ENCODE measurements around the gene STRIT1.
"Not testable (repeated sequence)": the region's sequence is repeated elsewhere in the genome, so short reads cannot be mapped to it uniquely, and the experiment has no call there.

Gene STRIT1

DNA sequence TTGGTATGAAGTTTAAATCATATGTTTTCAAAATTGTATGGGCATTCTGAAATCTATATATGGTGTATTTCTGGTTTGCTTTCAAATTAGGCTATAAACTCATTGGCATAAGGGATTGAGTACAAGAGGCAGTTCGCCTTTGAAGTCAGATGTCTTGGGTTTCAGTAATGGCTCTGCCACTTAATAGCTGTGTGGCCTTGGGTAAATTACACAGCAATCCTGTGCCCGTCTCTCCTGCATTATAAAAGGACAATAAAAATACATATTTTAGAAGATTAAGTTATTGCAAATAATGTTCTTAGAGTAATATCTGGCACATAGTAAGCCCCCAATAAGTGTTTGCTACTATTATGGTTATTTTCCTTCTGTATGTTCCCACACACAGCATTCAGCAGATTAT lies 20.4 kb upstream of the STRIT1 start:
- no peak for DNase-seq (ENCODE audit: low spot score)
- no peak for FAIRE-seq

DNA sequence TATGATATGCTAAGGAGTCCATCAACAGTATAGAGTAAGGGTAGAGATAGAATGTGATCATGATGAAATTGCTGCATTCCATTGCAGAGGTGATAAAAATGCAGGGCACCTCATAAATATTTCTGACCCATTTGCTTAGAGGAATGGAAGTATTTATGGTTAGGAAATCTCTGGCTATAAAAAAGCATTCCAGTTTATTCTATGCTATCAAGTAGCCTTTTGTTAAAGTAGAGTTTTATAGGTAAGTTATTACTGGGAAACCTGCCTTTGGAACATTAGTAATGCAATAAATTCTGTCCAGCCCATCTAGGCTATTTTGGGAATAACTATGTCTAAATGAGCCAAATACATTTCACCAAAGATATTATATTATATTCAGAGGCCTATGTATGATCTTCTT lies 19.8 kb upstream of the STRIT1 start:
- FAIRE-seq = no peak

GRCh38 chr3:155312781-155313180 lies 19.3 kb upstream of the STRIT1 start:
- no peak for DNase-seq (ENCODE audit: low spot score)

More for the DNA sequence above, 19.8 kb upstream of the STRIT1 start:
- DNase-seq (ENCODE audit: low spot score) = no peak

GRCh38 chr3:155309581-155309980 lies 16.1 kb upstream of the STRIT1 start:
- DNase-seq (ENCODE audit: low spot score) = no peak
- no peak for FAIRE-seq

More at GRCh38 chr3:155312781-155313180, 19.3 kb upstream of the STRIT1 start:
- no peak for FAIRE-seq

- DNase-seq (ENCODE audit: low spot score) (peak; percentile 33), FAIRE-seq (peak; percentile 73)
Measured at GRCh38 chr3:155308831-155309230, 15.3 kb upstream of the STRIT1 start.

DNA sequence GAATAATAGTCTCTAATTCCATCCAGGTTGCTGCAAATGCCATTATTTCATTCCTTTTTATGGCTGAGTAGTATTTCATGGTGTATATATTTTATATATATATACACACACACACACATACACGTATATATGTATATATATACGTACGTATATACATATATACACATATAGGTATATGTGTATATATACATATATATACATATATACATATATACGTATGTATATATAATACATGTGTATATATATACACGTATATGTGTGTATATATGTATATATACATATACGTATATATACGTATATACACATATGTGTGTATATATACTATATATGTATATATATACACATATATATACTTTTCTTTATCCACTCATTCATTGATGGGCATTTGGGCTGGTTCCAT lies 13.7 kb upstream of the STRIT1 start:
- peak; percentile 62 for FAIRE-seq

DNA sequence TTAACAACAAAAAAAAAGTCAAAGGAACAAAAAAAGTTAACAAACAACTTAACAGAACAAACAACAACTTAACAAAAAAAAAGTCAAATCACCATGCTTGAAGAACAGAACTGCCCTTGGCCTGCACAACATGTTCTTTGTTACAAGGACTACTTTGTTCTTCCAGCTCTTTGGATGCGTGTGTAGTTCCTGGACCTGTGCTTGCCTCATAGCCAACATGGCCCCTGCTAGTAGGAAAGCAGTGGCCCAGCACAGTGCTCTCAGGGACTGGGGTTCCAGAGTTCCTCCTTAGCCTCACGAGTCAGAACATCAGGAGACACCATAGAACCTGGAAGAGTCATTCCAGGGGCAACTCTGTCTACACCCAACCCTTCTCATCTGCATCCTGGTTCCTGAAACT lies 10.9 kb upstream of the STRIT1 start:
- DNase-seq (ENCODE audit: low spot score) = no peak
- no peak for FAIRE-seq

More for the DNA sequence above, 13.7 kb upstream of the STRIT1 start:
- DNase-seq (ENCODE audit: low spot score) = no peak

- FAIRE-seq = peak; percentile 66
- no peak for DNase-seq (ENCODE audit: low spot score)
Measured at GRCh38 chr3:155303540-155304097, 10.1 kb upstream of the STRIT1 start.

- DNase-seq (ENCODE audit: low spot score) (peak; percentile 51), FAIRE-seq (no peak)
Measured at GRCh38 chr3:155302891-155303290, 9.4 kb upstream of the STRIT1 start.

- DNase-seq (ENCODE audit: low spot score) = peak; percentile 79
- peak; percentile 93 for FAIRE-seq
Measured at GRCh38 chr3:155302481-155302880, 9.0 kb upstream of the STRIT1 start.

DNA sequence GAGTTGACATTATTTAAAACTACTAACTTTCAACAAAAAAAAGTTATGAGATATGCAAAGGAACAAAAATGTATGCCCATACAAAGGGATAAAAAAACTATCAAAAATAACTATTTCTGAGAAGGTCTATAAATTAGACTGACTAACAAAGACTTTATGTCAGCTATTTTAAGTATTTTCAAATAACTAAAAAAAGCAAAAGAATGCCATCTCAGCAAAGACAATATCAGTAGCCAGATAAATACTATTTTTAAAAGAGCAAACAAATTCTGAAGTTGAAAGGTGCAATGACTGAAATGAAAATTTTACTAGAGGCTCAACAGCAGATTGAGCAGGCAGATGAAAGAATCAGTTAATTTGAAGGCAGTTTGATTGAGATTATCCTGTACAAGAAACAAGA lies 3.6 kb upstream of the STRIT1 start:
- FAIRE-seq = no peak

DNA sequence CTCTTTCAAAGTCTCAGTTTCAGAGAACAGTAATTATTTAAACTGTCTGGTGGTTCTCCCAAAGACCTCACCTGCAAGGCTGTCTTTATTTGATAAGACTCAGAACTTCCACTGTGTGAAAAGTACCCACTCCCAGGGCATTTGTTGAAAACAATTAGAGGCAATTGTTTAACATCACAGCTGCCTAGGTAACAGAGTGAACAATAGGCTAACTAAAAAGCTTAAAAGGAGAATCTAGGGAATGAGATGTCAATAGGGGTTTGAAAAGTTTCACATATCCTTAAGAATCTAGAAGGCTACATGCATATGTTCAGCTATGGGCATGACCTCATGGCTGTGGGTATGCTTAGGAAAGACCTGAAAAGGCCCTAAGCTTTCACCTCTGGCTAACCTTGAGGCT lies 2.9 kb upstream of the STRIT1 start:
- no peak for DNase-seq (ENCODE audit: low spot score)

More for the DNA sequence above, 3.6 kb upstream of the STRIT1 start:
- DNase-seq (ENCODE audit: low spot score) = no peak

DNA sequence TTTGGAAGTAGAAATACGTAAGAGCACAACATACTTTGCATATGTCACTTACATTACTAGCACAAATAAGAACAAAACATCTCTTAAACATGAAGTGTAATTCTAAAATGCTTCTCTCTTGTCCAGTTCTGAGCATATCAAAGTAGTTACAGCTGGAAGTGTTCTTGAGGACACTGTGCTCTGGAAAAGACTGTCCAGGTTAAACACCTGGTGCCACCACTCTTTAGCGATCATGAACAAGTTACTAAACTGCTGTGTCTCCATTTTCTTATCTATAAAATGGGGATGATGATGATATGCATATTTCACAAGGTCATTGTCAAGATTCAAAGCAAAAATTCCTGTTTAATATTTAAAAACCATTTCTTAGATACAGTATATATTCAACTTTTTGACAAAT lies 790 bp downstream of the STRIT1 start:
- DNase-seq (ENCODE audit: low spot score) = no peak
- FAIRE-seq = no peak

More for the DNA sequence above, 2.9 kb upstream of the STRIT1 start:
- no peak for FAIRE-seq

- no peak for FAIRE-seq
- DNase-seq (ENCODE audit: low spot score) = no peak
Measured at GRCh38 chr3:155292133-155292532, 1.4 kb downstream of the STRIT1 start.

- DNase-seq (ENCODE audit: low spot score) (no peak), FAIRE-seq (no peak)
Measured at GRCh38 chr3:155286736-155287135, 6.7 kb downstream of the STRIT1 start.

GRCh38 chr3:155285936-155286335 lies 7.5 kb downstream of the STRIT1 start:
- DNase-seq (ENCODE audit: low spot score) (no peak), FAIRE-seq (no peak)

- FAIRE-seq (no peak), DNase-seq (ENCODE audit: low spot score) (no peak)
Measured at GRCh38 chr3:155283092-155284056, 10.1 kb downstream of the STRIT1 start.

GRCh38 chr3:155282385-155283091 lies 10.9 kb downstream of the STRIT1 start:
- no peak for DNase-seq (ENCODE audit: low spot score)

GRCh38 chr3:155281912-155282311 lies 11.6 kb downstream of the STRIT1 start:
- FAIRE-seq (no peak), DNase-seq (ENCODE audit: low spot score) (no peak)

More at GRCh38 chr3:155282385-155283091, 10.9 kb downstream of the STRIT1 start:
- FAIRE-seq = no peak

GRCh38 chr3:155276089-155276488 lies 17.4 kb downstream of the STRIT1 start:
- not testable (repeated sequence) for FAIRE-seq; DNase-seq (ENCODE audit: low spot score)

DNA sequence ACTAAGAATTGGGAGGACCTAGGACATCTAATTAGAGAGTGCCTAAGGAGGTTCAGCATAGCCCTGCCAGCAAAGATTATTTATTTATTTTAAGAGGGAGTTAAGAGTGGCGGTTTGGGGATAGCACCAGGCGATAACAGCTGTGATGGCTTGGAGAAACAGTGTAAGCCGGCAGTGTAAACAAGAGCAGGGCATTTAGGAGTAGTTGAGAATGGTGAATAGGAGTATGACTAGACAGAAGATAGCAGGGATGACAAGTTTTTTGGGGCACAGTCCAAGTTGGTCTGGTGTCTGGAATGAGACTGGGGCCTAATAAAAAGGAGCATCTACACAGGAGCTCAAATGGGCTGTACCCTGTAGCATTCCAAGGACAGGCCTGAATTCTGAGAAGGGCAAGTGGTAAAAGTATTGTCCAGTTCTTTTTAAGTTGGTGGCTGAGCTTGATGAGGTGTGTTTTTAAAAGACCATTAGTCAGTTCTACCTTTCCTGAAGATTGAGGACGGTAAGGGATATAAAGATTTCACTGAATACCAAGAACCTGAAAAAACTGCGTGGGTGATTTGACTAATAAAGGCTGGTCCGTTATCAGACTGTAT lies 18.2 kb downstream of the STRIT1 start:
- DNase-seq (ENCODE audit: low spot score); FAIRE-seq: not testable (repeated sequence)

Data from RCC 7860 (cell line).